ENCODE data around the gene ITSN1.

GRCh38 chr21:33825419-33825818 lies 183.1 kb downstream of the ITSN1 start:
- TF ChIP-seq REST (IDR thresholded peaks at IDR 0.05; ENCODE audit: low read depth) (no peak), FOXM1 (IDR thresholded peaks at IDR 0.05; ENCODE audit: borderline replicate concordance, low read depth) (no peak), RAD21 (IDR thresholded peaks at IDR 0.05; ENCODE audit: low read depth) (no peak), MAX (IDR thresholded peaks at IDR 0.05) (no peak), CREB1 (IDR thresholded peaks at IDR 0.05; ENCODE audit: low read depth) (no peak), YY1 (IDR thresholded peaks at IDR 0.05; ENCODE audit: low read depth) (no peak), TEAD4 (IDR thresholded peaks at IDR 0.05) (no peak), TAF1 (IDR thresholded peaks at IDR 0.05; ENCODE audit: low read depth) (no peak), EP300 (IDR thresholded peaks at IDR 0.05; ENCODE audit: borderline replicate concordance) (no peak), EGR1 (IDR thresholded peaks at IDR 0.05) (no peak), ZBTB7A (IDR thresholded peaks at IDR 0.05; ENCODE audit: low read depth) (no peak), CEBPB (IDR thresholded peaks at IDR 0.05) (no peak), NFIC (IDR thresholded peaks at IDR 0.05) (no peak)
- TF ChIP-seq, protein P1, sequence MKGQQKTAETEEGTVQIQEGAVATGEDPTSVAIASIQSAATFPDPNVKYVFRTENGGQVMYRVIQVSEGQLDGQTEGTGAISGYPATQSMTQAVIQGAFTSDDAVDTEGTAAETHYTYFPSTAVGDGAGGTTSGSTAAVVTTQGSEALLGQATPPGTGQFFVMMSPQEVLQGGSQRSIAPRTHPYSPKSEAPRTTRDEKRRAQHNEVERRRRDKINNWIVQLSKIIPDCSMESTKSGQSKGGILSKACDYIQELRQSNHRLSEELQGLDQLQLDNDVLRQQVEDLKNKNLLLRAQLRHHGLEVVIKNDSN (IDR thresholded peaks at IDR 0.05), result no peak

Data from Ishikawa (cell line).